HG03135 (cell line): ENCODE data around the gene UTP14A.
A peak's percentile ranks its signal among the peaks of the same experiment; 100 is the strongest.

Source experiments
- ATAC-seq: cut with Tn5 transposase; IDR thresholded peaks from one replicate; pipeline ENCODE4 v1.9.1; 2021; ENCODE audit warnings: mild to moderate bottlenecking, moderate library complexity; ENCODE audit not compliant: unreplicated experiment

UTP14A gene

DNA sequence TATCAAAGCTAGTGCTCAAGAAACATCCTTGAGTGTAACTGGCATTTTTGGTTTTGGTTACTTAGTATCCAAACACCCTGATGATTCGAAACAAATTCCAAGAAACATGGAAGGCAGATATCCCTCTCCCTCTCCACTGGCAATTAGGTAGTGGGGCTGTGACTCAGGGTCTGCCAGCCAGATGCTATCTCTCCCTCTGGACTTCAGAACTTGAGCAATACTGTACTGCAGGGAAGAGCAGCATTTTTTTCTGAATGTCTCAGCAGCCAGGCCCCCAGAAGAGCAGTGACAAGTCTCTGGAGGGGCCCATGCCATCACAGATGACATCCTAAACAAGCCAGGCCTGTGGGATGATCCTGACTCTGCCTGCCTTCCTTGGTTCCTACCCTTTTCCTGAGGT is 39.2 kb downstream of the UTP14A start:
- ATAC-seq: no peak

DNA sequence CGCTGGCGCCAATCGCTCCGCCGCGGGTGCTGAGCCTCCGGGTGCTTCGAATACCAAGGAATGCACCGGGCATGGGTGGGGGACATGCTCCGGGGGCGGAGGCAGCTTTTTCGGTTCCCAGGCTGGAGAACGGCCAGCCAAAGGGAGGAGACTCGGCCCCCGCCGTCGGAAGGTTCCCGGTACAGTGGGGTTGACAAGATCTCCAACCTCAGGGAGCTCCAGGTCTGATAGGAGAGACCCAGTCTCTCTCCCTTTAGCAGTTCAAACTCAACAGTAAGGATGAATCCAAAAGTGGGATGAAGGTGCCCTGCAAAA is 47.3 kb downstream of the UTP14A start:
- no peak for ATAC-seq

DNA sequence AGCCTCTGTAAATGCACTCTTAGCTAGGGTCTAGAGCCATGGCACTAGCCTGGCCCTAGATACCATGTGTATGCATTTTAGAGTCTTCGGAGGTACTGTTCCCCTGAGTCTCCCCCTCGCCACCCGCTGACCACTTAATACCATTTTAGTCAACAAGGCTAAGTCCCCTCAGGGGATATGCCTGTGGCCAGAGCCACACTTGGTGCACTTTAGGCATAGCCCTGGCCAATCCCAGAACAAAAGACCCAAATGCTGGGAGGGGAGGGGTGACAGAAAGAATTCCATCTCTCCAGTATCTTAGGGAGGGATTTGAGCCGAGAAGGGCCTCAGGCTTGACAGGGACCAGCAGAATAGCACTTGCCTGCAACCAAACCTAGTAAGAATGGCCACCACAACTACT is 47.9 kb downstream of the UTP14A start:
- no peak for ATAC-seq

DNA sequence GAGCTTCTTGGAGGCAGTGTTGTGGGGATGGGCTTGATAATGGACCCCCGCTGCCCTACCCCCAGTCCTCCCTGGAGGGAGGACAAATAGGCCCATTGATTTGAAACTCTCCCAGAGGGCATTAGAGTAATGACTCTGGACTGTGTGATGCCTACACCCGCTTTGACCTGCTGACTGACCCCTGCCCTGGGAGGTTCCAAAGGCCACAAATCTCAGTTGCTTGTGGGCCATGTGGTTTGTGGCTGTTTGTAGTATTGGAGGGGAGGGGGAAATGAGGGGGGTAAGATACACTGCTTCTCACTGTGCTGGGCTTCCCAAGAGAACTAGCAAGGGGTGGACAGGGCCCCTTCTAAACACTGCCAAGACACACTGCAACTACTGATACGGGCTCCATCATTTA is 48.8 kb downstream of the UTP14A start:
- no peak for ATAC-seq

DNA sequence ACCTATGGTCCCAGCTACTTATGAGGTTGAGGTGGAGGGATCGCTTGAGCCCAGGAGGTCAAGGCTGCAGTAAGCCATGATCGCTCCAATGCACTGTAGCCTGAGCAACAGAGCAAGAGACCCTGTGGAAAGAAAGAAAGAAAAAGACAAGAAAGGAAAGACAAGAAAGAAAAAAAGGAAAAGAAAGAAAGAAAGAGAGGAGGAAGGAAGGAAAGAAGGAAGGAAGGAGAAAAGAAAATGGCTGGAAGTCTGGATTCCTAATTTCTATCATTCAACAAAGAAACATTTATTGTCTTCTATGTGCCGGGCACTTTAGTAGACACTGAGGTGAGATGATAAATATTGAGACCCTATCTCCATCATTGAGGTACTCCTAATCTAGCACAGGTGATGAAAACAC is 49.7 kb downstream of the UTP14A start:
- ATAC-seq: no peak

DNA sequence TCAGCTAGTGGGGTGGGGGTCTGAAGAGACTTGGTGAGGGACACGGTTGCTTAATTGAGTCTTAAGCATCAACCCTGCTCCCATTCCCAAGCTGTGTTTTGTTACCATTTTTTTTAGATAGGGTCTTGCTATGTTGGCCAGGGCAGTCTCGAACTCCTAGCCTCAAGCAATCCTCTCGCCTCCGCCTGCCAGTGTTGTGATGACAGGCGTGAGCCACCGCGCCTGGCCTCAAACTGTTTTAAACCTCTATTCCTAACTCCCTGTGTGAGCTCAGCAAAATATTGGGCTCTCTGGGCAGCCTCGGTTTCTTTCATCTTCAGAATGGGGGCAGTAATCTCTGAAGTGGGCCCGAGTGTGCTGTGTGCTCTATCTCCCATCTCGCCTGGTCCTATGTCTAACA is 50.2 kb downstream of the UTP14A start:
- no peak for ATAC-seq

DNA sequence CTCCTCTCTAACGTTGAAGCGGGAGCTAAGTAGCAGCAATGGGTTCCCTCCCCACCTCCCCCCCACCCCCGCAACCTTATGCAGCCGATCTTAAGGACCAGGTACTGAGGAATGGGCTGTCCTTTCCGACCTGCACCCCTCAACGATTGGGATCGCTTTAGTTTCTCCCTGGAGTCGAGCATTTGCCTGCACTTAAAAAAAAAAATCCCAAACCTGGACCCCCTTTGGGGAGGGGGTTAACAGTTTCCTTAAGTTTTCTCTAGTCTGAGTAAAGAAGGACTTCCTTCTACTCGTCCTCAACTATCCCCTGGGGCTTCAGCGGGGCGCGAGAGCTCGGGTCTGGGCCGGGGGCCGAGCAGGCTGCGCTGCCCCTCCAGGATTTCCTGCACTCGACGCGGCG is 50.8 kb downstream of the UTP14A start:
- ATAC-seq: no peak

DNA sequence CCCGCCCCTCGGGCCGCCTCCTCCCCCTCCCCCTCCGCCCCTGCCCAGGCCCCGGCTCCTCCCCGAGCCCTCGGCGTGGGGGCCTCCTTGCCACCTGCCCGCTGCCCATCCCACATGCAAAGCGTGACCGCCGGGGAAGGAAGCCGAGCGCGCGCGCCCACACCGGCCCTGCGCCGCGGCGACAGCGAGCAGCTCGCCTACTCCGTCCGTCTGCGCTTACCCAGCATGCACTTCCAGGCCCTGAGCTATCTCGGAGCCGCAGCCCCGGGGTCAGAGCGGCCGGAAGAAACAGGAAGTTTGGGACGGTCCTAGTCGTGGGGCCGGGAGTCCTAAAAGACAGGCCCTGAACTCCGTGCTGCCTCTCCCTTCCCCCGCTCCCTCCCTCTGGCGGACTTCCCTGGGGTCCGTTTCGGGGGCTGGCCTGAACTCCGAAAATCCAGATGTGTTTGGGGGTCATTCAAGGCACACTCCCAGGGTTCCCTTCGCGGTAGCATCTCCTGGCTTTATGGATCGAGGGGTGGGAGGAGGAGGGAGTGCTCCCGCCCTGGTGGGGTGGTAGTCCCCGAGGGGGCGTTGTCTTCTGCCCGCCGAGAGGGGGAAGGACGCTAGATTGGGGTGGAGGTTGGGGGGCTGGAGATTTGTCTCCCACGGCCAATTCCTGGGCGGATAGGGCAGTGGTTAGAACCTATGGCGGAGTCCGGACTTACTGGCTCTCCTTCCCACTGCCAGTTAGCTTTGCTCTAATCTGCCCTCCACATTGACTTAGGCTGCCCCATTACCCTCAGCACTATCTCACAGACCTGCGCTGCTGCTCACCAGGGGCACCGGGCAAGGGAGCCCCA is 51.5 kb downstream of the UTP14A start:
- peak; percentile 68 for ATAC-seq

DNA sequence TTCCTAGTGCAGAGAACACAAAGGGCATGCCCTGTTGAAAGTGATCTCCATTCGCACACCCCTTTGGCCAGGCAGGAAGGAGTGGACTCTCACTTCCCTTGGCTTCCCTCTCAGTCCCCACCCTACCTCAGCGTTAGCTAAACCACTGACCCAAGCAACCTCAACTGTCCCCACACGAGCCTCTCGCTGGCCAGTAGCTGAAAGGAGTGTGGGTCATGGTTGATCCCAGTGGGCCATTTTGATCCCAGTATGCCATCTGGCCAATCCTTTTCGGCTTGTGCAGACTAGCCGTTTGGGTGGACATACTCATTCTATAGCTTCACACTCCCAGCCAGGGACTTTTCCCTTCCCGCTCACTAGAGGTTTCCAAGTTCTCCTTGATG is 52.1 kb downstream of the UTP14A start:
- no peak for ATAC-seq

DNA sequence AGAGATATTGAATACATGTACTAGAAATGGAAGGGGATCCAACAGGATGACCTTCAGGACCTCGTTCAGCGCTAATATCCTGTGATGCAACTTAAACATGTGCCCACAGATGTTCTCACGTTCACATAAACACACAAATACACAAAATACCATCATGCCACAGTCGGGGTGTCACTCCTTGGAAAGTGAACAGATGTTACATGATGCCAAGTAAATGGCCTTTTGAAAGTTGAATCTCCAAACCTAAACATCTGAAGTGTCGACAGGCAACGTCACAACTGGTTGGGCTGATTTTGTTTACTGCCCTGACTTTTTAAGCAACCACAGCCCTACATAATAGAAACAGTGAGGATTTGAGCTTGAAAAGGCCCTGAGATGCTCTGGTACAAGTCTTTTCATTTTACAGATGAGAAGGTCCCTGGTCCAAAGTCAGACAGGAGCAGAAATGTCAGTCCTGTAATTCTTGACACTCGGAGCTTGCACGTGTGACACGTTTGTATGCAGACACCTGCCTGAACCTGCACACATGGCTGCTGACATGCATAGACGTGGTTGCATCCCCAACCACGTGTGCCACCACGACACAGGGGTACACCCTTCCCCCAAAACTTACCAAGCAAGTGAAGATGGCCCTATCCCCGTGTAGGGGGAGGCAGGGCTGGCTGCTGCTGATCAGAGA is 53.0 kb downstream of the UTP14A start:
- ATAC-seq: no peak

DNA sequence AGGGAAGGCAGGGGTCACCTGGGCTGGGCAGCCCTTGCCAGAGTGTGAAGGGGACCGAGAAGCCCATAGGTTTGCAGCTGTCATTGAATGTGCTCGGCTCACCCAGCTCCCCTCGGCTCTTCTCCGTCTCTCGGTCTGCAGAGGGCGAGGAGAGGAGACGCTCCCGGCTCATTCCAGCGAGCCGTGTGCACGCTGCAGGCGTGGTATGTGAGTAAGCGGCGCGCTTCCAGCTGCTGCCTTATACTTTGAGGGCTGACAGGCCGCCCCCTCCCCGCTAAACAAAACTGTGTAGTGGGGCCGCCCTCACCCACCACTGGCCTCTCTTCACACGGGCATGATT is 53.5 kb downstream of the UTP14A start:
- ATAC-seq: no peak

DNA sequence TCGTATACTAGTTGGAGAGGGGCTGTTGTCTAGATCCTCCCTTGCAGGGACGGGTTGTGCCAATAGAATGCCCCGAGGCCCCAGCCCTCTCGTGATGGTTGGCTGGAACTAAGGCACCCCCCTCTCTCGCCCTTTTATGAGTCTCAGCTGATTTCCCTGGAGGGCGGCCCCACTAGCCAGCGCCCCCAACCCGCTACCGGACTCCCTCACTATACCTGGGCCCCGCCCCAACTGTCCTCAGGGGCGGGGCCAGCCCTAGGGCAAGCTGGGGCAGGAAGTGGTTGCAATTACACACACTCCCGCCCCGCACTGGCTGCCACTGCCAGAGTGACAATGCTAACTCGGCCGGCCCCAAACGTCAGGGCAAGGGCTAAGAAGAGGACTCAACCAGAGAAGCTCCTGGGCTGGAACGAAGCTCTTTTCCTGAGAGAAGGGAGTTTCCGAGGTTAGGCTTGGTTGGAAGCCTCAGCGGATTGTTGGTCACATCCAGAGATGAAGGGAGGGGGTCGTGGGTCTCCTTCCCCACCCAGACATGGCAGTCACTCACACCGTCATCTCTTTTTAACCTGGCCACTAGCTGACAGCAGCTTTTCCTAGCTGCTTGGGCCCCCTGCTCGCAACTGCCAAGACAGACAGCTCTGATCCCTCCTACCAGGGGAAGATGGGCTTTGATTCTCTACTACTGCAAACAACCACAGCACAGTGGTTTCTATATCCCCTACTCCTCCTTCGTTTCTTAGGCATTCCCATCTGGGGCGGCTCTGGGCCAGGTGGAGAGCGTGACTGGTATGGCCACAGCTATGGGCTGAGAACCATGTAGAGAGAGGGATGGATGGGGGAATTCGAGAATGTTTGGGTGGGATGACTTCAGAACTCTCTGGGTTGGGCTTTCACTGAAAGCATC is 55.5 kb downstream of the UTP14A start:
- peak; percentile 86 for ATAC-seq

DNA sequence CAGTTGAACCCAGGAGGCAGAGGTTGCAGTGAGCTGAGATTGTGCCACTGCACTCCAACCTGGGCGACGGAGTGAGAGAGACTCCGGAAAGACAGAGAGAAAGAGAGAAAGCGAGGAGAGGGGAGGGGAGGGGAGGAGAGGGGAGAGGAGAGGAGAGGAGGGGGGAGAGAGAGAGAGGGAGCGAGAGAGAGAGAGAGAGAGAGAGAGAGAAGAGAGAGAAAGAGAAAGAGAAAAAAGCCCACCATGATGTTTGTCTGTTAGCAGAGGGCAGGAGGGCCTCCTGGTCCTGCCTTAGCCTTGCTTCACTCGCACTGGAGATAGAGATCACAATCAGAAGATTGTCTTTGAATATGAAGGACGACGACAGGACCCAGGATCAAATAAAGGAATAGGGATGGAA is 57.8 kb downstream of the UTP14A start:
- ATAC-seq: no peak

DNA sequence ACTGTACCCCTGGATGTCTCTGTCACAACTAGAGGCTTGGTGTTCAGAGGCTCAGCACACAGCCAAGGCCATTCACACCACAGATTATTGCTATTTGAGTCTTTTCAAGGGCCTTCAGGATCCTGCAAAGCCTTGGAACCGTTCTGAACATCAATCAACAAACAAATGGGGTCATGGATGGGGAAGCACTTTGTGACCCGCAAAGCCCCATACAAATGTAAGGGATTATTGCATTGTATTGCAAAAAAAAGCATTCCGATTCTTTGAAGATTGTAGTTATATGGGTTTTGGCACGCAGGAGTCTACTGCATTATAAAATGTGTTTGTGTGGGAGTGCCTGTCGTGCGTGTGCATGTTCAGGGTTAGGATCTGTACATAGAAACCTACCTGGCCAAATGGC is 59.2 kb downstream of the UTP14A start:
- no peak for ATAC-seq

DNA sequence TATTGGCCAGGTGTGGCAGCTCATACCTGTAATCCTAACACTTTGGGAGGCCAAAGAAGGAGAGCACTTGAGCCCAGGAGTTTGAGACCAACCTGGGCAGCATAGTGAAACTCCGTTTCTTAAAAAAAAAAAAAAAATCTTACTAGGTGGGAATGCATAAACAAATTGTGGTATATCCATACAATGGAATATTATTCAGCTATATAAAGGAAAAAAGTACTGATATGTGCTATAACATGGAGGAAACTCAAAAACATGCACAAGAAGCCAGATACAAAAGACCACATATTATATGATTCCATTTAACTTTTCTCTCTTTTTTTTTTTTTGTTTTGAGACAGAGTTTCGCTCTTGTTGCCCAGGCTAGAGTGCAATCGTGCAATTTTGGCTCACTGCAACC is 63.0 kb downstream of the UTP14A start:
- no peak for ATAC-seq

DNA sequence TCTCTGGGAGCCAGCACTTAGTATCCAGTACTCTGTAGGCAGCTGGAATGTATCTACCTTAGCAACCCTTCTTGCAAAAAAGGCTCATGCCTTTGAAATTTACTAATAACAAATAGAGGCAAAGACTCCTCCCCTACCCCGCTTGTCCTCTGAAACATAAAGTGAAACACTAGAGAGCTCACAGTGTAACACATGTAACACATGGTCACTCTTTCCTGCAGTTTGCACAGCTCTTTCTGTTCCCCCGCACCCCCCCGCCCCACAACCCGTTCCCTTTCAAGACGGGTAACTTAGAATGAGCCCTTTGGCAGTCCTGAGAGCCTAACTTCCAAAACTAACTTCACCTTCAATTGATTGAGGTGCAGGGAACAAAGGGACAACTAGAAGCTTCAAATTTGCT is 70.5 kb downstream of the UTP14A start:
- no peak for ATAC-seq
